Gastroesophageal sphincter (tissue), 4 donors: Measurements from ENCODE around the gene MPST. TPM values are rescaled to one million over a fixed set of nuclear protein-coding genes. Genes with fewer than 3 reads are reported as not detected.

Experiments
- ATAC-seq: fragments of 150-250 bp; one replicate; pipeline ENCODE4 v1.9.1; 2016; ENCODE audit warnings: mild to moderate bottlenecking, moderate library complexity
- H3K27ac ChIP-seq, 4 donors: fragments of 200-600 bp; sonication (generic) in 3 of 4; 1 replicate in 3 of 4; 2 replicates in 1 of 4; pipeline ENCODE4 v1.5.1; 2016 to 2019
- H3K27me3 ChIP-seq: fragments of 200-600 bp; sonication (generic); one replicate; pipeline ENCODE4 v1.5.1; 2019
- H3K36me3 ChIP-seq, 2 donors: fragments of 200-600 bp; sonication (generic); one replicate each; pipeline ENCODE4 v1.5.1; 2019; ENCODE audit warnings: control low read depth in 1 of 2
- H3K4me1 ChIP-seq, 3 donors: fragments of 200-600 bp; sonication (generic); 1 replicate in 2 of 3; 2 replicates in 1 of 3; pipeline ENCODE4 v1.5.1; 2016 to 2019; ENCODE audit warnings: control low read depth in 2 of 3
- H3K4me3 ChIP-seq, 2 donors: fragments of 200-600 bp; sonication (generic); one replicate each; pipeline ENCODE4 v1.5.1; 2019; ENCODE audit warnings: mild to moderate bottlenecking in 1 of 2, moderate library complexity in 1 of 2
- H3K9me3 ChIP-seq, 3 donors: fragments of 200-600 bp; sonication (generic); one replicate each; pipeline ENCODE4 v1.5.1; 2017 to 2019; ENCODE audit warnings: control low read depth in 2 of 3
- EP300 ChIP-seq: sonication (generic); formaldehyde crosslinking; IDR thresholded peaks from one replicate; pipeline ENCODE4 v1.6.1; 2017; ENCODE audit warnings: antibody characterized with exemption, mild to moderate bottlenecking
- POLR2A ChIP-seq, 2 donors: fragments of 450-650 bp; IDR thresholded peaks; one replicate each; pipeline ENCODE4 v1.6.1; 2017; ENCODE audit warnings: antibody characterized with exemption in 2 of 2, mild to moderate bottlenecking in 2 of 2, moderate library complexity in 1 of 2
- POLR2AphosphoS5 ChIP-seq: sonication (generic); formaldehyde crosslinking; IDR thresholded peaks from one replicate; pipeline ENCODE4 v1.6.1; 2017; ENCODE audit warnings: antibody characterized with exemption
- WGBS, 2 donors: methylation state at CpG; one replicate each; pipeline ENCODE4 v1.1.5; 2018; ENCODE audit warnings: low coverage in 1 of 2; 5-methylcytosine and 5-hydroxymethylcytosine counted together
- total RNA-seq, 4 donors: library from RNA; depleted of rRNA; stranded (reverse); fragments of >200 nt; gene quantifications; one replicate each; pipeline ENCODE4 v1.1.0, GENCODE V29; 2016
- TF ChIP-seq, protein P1 (sequence below), 4 experiments: fragments of 200-600 bp in 2 of 4; fragments of 450-650 bp in 2 of 4; sonication (generic) in 1 of 4; IDR thresholded peaks; one replicate each; pipeline ENCODE4 v1.5.1; 2017 to 2019; ENCODE audit warnings: antibody characterized with exemption in 4 of 4, mild to moderate bottlenecking in 2 of 4, moderate library complexity in 2 of 4

MPST gene
- total RNA-seq, 4 donors from 2014 or later = 102 to 144 (median 113) TPM

DNA sequence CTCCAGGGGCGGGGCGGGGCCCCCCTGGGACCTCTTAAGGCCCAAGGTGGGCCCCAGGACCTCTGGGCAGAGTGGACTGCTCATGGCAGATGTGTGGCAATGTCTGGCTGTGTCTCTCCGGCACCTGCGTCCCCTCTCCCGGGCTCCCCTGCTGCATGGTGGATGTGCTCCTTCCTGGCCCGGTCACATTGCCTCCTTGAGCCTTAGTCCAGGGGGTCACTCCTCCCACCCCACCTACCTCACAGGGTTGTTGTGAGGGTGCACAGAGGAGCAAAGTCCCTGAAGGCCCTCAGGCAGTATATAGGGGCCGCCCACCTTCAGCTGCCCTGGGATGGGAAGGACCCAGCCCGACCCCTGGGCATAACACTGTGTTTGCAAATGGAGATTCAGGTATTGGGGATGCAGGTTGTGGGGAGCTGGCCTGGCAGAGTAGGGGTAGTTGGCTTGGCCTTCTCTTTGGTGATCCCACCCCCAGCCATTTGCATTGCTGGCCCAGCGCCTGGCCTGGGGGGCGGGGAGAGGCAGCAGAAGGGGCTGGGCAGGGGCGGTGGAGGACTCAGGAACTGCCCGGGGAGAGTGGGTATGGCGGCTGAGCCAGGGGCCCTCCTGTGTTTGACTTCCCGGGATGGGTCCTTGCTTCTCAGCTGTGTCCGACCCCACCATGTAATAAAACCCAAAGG is 43.3 kb downstream of the MPST start:
- Histone ChIP-seq H3K27ac (no peak overlapping the region), H3K9me3 (no peaks in the 10 kb centered on the region), H3K4me1 (no peaks in the 10 kb centered on the region), H3K27me3 (peaks cover 22% of the 10 kb centered on the region), H3K36me3 (peaks cover 0 to 46% of the 10 kb centered on the region in 2 donors), H3K4me3 (no peak overlapping the region)
- TF ChIP-seq, protein P1, sequence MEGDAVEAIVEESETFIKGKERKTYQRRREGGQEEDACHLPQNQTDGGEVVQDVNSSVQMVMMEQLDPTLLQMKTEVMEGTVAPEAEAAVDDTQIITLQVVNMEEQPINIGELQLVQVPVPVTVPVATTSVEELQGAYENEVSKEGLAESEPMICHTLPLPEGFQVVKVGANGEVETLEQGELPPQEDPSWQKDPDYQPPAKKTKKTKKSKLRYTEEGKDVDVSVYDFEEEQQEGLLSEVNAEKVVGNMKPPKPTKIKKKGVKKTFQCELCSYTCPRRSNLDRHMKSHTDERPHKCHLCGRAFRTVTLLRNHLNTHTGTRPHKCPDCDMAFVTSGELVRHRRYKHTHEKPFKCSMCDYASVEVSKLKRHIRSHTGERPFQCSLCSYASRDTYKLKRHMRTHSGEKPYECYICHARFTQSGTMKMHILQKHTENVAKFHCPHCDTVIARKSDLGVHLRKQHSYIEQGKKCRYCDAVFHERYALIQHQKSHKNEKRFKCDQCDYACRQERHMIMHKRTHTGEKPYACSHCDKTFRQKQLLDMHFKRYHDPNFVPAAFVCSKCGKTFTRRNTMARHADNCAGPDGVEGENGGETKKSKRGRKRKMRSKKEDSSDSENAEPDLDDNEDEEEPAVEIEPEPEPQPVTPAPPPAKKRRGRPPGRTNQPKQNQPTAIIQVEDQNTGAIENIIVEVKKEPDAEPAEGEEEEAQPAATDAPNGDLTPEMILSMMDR (IDR thresholded peaks at IDR 0.05) = no peak
- no peak for TF ChIP-seq POLR2A (IDR thresholded peaks at IDR 0.05)
- ATAC-seq = no peak
- no CpG with 5 or more reads among the region's 15 CpGs for WGBS, 2 donors

DNA sequence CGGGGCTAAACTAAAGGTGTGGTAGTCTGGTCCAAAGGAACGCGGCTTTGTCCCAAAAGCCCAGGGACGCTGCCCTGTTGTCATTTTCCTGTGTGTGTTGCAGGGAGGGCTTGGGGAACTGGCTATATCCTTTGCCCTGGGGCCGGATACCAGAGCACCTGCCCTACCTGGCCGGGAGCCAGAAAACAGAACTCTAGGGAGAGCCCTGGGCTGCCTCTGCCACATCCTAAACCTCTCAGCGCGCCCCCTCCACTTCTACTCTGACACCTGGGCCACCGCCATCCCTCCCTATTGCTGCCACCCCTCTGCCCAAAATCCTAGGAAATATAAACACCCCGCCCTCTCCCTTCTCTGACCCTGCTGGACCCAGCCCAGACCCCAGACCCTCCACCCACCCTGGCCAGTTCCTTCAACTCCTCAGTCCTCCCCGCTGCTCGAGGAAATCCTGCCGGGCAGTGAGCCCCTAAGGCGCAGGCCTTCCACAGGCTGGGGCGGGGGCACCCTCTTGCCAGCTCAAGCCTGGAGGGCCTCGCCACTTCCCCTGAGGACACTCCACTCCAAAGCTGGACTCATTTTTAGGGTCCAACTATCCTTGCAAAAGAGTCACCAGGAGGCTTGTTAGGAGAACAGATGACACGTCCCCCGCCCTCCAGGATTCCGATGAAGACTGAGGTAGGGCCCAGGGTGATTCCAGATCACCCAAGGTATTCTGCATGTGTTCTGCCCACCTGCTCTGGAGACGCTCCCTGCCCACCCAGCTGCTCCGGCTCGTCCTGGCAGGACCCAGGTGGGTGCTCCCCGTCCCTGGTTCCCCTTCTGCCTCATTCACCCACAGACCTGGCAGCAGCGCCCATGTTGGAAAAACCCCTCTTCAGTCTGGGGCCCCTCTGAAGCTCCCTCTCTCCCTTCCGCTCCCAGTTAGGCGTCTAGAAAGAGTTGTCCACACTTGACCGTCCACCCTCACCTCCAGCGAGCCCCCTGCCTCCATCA is 44.2 kb downstream of the MPST start:
- no peaks in the 10 kb centered on the region for H3K9me3 ChIP-seq
- no peak overlapping the region for H3K4me3 ChIP-seq
- peaks cover 31% of the 10 kb centered on the region for H3K27me3 ChIP-seq
- H3K36me3 ChIP-seq = peaks cover 0 to 38% of the 10 kb centered on the region in 2 donors
- ATAC-seq = no peak
- no peak overlapping the region for H3K27ac ChIP-seq
- H3K4me1 ChIP-seq = no peaks in the 10 kb centered on the region
- 81% methylated on average over 13 of the region's 28 CpGs; no CpG with 5 or more reads in 1 of the 2 donors for WGBS, 2 donors
- no peak for TF ChIP-seq POLR2AphosphoS5
- no peak for TF ChIP-seq POLR2A (IDR thresholded peaks at IDR 0.05)
- no peak for TF ChIP-seq EP300

DNA sequence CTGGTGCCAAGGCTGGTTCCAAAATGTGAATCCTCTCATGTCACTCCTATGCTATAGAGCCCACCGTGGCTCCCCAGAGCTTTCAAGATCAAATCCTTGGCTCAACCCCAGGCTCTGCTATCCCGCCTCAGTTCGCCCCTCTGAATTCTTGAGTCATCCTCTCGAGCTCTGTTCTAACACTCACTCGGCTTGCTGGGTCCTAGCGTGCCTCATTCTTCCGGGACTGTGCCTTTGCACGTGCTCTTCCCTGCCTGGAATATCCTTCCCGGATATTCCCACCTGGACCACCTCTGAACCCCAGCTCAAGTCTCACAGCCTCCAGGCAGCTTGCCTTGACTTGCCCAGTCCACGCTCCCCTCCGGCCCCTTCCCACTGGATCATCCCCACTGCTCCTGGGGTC is 45.0 kb downstream of the MPST start:
- Histone ChIP-seq H3K27me3 (peaks cover 39% of the 10 kb centered on the region), H3K9me3 (no peaks in the 10 kb centered on the region), H3K4me3 (no peak overlapping the region), H3K36me3 (peaks cover 0 to 29% of the 10 kb centered on the region in 2 donors), H3K27ac (no peak overlapping the region), H3K4me1 (no peaks in the 10 kb centered on the region)
- 84 to 90% methylated on average over 2 to 9 of the region's 11 CpGs for WGBS, 2 donors
- no peak for ATAC-seq
- TF ChIP-seq, protein P1 (IDR thresholded peaks at IDR 0.05) = no peak
- no peak for TF ChIP-seq POLR2AphosphoS5
- no peak for TF ChIP-seq POLR2A (IDR thresholded peaks at IDR 0.05)
- TF ChIP-seq EP300 = no peak

DNA sequence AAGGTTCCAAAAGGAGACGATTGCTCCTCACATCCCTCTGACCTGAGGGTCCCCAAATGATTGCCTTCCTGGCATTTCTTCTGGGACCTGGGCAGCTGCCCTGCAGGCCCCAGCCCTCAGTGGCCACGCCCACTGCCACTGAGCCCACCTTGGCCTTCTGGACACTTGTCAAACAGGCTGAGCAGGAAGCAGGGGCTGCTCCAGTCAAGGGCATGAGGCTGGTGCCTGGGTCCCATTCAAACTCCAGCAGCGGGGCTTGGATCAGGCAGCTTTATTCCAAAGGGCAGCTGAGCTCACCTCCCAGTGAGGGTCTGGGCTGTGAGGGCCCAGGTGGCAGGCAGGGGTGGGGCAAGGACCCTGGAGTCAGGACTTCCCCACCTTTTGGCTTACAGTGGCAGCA is 45.6 kb downstream of the MPST start:
- no peak for ATAC-seq

DNA sequence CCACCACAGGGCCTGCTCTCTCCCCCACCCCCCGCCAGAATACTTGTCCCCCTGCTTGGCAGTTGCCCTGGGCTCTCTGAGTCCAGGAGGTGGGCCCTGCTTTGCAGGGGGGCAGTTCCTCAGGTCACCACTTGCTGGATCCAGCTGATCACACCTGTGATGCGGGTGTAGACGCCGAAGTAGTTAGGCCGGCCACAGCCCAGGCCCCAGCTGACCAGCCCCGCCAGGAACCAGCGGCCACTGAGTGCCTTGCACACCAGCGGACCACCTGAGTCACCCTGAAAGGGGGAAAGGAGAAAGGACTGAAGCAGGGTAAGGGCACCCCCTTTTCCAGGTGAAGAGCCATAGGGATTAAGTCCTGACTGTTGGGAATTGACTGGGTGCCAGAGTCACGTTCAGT is 46.4 kb downstream of the MPST start:
- ATAC-seq = no peak
- WGBS, 2 donors = 80 to 100% methylated on average over 1 of the region's 9 CpGs
- TF ChIP-seq, protein P1 (IDR thresholded peaks at IDR 0.05) = no peak
- TF ChIP-seq EP300 (no peak), POLR2AphosphoS5 (no peak), POLR2A (IDR thresholded peaks at IDR 0.05) (no peak)
- Histone ChIP-seq H3K27ac (no peak overlapping the region), H3K4me1 (no peaks in the 10 kb centered on the region), H3K4me3 (no peak overlapping the region), H3K9me3 (no peaks in the 10 kb centered on the region), H3K27me3 (peaks cover 53% of the 10 kb centered on the region), H3K36me3 (peaks cover 0 to 15% of the 10 kb centered on the region in 2 donors)

More for the DNA sequence above, 45.6 kb downstream of the MPST start:
- Histone ChIP-seq H3K9me3 (no peaks in the 10 kb centered on the region), H3K36me3 (peaks cover 0 to 23% of the 10 kb centered on the region in 2 donors), H3K4me1 (no peaks in the 10 kb centered on the region), H3K27me3 (peaks cover 45% of the 10 kb centered on the region), H3K27ac (no peak overlapping the region), H3K4me3 (no peak overlapping the region)
- WGBS, 2 donors = no CpG with 5 or more reads among the region's 3 CpGs
- TF ChIP-seq, protein P1 (IDR thresholded peaks at IDR 0.05) = no peak
- TF ChIP-seq EP300 (no peak), POLR2A (IDR thresholded peaks at IDR 0.05) (no peak), POLR2AphosphoS5 (no peak)
